GM19372 (cell line): ENCODE data around the gene MORC1.
A peak's percentile ranks its signal among the peaks of the same experiment; 100 is the strongest.

Experiments used
- ATAC-seq: cut with Tn5 transposase; IDR thresholded peaks from one replicate; pipeline ENCODE4 v1.9.1; 2021; ENCODE audit warnings: mild to moderate bottlenecking, low read depth, moderate library complexity; ENCODE audit not compliant: unreplicated experiment

MORC1 gene

DNA sequence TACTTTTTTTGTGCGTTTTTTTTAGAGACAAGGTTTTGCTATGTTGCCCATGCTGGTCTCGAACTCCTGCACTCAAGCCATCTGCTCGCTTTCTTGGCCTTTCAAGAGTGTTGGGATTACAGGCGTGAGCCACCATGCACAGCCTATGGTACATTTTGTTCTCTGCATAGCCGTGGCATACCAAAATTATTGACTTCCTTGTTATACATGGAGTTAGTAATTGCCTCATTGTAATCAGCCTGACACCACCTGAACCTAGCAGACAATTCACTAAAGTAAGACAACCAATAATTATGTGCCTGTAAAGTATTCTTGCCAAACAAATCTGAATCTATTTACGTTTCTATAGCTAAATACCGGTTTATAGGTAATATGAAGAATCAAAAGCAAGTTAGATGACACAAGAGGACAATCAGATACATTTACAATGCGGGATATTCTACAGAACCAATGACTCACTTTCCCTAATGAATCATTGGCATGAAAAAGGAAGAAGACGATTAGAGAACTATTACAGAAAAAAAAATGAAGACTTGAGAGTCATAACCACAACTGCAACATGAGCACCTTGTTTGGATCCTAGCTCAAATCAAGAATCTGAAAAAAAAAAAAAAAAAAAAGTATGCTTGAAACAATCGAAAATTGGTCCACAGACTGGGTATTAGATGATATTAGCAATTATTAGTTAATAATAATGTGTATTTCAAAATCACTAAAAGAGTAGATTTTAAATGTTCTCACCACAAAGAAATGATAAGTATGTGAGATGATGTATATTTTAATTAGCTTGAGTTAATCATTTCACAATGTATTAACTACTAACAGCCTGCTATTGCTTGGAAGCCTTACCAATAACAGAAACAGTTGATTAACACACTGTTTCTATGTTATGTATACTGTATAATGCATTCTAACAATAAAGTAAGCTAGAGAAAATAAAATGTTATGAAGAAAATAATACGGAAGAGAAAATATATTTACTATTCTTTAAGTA lies 171.3 kb downstream of the MORC1 start:
- no peak for ATAC-seq

DNA sequence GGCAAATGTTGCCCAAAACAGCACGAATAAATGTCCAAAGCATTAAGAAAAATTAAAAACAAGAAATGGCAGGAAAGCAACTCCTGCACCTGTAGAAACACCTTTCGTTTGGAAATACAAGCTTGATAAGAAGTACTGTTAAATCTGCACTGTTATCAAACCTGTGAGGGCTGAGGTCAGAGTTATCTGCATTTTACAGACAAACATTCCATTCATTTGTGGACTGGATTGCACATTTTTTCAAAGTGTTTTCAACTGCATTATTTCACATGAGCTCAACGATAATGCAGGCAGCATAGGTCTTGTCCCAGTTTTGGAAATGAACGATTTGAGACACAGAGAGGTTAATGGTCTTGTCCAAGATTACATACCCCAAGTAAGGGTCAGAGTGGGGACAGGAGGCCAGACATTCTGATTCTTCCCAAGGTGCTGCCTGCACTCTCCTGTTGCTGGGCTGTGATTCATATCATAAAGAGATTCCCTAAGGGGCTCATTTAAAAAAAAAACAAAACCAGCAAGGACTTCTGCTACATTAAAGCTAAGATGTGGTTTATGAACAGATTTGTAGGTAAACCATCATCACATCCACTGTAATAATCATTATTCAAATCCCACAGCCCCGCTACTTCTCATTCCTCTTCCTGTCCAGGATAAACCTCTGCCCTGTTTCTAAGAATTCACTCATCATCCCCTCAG lies 177.2 kb downstream of the MORC1 start:
- no peak for ATAC-seq

DNA sequence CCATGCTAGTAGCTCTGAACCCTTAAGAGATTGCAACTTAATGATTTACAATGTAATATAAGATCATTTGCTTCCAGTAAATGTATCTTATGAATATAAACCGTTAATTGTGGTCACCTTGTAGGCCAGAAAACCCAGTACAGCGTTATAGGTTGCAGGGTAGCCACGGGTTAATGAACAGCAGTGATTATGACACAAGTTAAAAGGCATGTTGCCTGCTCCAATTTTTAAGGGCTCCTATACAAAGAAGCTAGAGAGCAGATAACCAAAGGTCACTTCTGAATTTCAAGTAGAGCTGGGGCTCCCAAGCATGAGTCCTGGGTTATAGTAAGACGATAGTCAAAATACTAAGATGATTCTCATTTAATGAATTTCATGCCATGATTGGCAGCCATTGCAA lies 177.8 kb downstream of the MORC1 start:
- ATAC-seq = no peak

- ATAC-seq = no peak
Observed at GRCh38 chr3:108936924-108937689, 180.8 kb downstream of the MORC1 start.

GRCh38 chr3:108931035-108931434 lies 186.9 kb downstream of the MORC1 start:
- no peak for ATAC-seq

GRCh38 chr3:108918866-108919265 lies 199.1 kb downstream of the MORC1 start:
- no peak for ATAC-seq

DNA sequence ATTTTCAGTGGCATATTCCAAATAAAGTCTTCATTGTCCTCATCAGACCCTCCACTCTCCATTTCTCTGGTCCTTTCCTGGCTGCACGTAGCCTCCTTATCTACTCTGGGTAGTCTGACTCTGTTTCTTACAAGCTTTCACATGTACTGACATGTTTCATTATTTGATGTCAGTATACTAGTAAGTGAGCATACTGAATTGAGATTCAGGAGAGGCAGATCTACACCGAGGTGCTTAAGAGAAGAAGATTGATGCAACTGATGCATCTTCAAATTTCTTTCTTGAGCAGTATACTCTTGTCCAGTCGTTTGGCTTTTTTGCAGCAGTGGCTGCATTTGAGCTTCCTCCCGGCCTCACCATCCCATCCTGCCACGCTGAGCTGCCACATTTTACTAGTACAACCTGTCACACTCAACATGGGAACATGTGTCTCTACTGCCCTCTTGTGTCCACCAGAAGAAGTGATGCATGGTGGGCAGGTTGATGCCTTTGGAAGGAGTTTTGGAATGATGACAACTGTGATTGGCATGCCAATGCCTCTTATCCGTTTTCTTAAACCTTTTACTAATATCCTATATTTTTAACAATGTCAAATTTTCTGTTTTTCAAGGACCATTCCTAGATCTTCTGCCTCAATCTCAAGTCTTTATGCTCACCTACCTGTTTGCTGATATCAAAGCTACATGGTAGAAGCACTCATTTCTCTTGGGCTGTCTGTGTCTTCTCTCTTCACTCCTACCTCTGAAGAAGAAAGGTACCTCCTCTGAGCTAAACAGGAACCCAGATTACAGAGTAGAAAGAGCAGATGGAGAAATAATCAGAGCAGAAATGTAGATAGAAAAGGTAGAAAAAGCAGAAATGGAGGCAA lies 202.9 kb downstream of the MORC1 start:
- peak; percentile 96 for ATAC-seq

DNA sequence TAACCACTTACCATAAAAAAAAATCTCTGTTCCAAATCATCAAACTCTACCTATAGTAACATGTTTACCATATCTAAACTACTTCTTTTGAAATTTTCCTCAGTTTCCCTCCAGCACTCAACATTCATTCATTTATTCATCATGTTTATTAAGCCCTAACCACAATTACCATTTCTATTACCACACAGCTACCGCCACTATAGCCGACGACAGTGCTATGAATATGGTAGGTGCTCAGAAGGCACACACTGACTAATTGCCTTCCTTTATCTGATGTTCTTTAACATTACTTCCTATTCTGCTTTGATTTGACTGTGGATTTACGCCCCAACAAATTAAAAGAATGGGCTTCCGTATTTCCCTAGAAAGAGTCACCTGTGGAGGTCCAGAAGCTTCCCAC lies 208.1 kb downstream of the MORC1 start:
- ATAC-seq = no peak
